ENCODE results near the gene GRM4. TPM values are rescaled to one million over a fixed set of nuclear protein-coding genes. Genes with fewer than 3 reads are reported as not detected.

GRM4 gene
- total and polyA plus RNA-seq, 10 of the 15 experiments (the other 5 are each of a cell fraction or from before 2014, with no cell fraction given) = 0.01 to 0.31 (median 0.05) TPM; not detected in 2

DNA sequence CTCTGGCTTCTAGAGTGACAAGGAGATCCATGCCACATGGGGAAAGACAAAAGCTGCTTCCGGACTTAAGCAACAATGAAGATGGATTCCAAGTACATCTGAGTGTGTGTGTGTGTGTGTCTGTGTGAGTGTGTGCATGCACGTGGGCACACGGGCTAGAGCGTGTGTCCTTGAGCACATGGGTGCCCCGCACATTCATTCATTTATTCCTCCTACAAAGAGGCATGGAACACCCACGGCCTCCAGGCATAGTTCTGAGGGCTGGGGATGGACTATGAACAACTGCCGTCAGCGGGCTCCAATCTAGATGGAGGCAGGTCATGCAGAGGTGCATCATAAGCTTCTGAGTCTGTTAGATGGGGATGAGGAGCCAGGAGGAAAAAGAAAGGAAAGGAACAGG is 49.1 kb downstream of the GRM4 start:
- TF ChIP-seq, protein P1, sequence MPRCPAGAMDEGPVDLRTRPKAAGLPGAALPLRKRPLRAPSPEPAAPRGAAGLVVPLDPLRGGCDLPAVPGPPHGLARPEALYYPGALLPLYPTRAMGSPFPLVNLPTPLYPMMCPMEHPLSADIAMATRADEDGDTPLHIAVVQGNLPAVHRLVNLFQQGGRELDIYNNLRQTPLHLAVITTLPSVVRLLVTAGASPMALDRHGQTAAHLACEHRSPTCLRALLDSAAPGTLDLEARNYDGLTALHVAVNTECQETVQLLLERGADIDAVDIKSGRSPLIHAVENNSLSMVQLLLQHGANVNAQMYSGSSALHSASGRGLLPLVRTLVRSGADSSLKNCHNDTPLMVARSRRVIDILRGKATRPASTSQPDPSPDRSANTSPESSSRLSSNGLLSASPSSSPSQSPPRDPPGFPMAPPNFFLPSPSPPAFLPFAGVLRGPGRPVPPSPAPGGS (IDR thresholded peaks at IDR 0.05; ENCODE audit: borderline replicate concordance, insufficient read depth, low read depth, low read length, poor library complexity, severe bottlenecking) = no peak
- no peak for TF ChIP-seq FOXM1 (IDR thresholded peaks at IDR 0.05; ENCODE audit: low read depth, low read length)
- no peak for TF ChIP-seq NBN (IDR thresholded peaks at IDR 0.05)
- no peak for TF ChIP-seq BHLHE40 (IDR thresholded peaks at IDR 0.05; ENCODE audit: borderline replicate concordance in 1 of 2, low read depth in 2 of 2, low read length in 1 of 2)
- peaks cover 2 to 11% of the 10 kb centered on the region in 2 experiments; a peak in 3 of 4 replicates for H3K27me3 ChIP-seq (replicated peaks in 1 of 2; ENCODE audit: control insufficient read depth in 2 of 2, insufficient read depth in 2 of 2, low read length in 1 of 2)
- H3K79me2 ChIP-seq (ENCODE audit: control insufficient read depth, insufficient read depth, low read length) = no peaks in the 10 kb centered on the region
- intact Hi-C loops (cut with micrococcal nuclease; ENCODE audit: unreplicated experiment) (no loop called here), in situ Hi-C loops (cut with MboI) (no loop called here)
- no peak overlapping the region for H3K4me3 ChIP-seq
- no peak overlapping the region for H2AFZ ChIP-seq (ENCODE audit: control insufficient read depth, low read depth, low read length)
- no peak for ATAC-seq
- no peaks in the 10 kb centered on the region for H3K9me3 ChIP-seq (replicated peaks; ENCODE audit: control insufficient read depth, insufficient read depth, low read length)
- no peaks in the 10 kb centered on the region for H3K4me1 ChIP-seq (ENCODE audit: control insufficient read depth, insufficient read depth, low read length)
- H3K9ac ChIP-seq (ENCODE audit: control insufficient read depth, insufficient read depth, low read length) = no peak overlapping the region
- no TSS peak for BruUV-seq (replicated peaks)
- H4K20me1 ChIP-seq (ENCODE audit: control insufficient read depth, insufficient read depth) = no peaks in the 10 kb centered on the region
- H3K36me3 ChIP-seq (ENCODE audit: control insufficient read depth in 2 of 2, insufficient read depth in 2 of 2, low read length in 1 of 2) = no peaks in the 10 kb centered on the region
- WGBS (ENCODE audit: insufficient coverage, insufficient replicate concordance, low lambda C conversion rate, missing lambda C conversion rate) = 4% methylated on average over 8 of the region's 8 CpGs
- no peak overlapping the region for H3K27ac ChIP-seq (ENCODE audit: control insufficient read depth, insufficient read depth)
- ChIA-PET SMC1A (ENCODE audit: uncharacterized antibody, unreplicated experiment) (no interaction called here), RAD21 (ENCODE audit: unreplicated experiment) (no interaction called here), POLR2A (no interaction called here), CTCF (no interaction called here)
- no peak for DNase-seq (ENCODE audit: low read depth, low spot score)
- H3K4me2 ChIP-seq (ENCODE audit: control insufficient read depth, insufficient read depth) = no peak overlapping the region
- no peak for FAIRE-seq

- no peak overlapping the region for H3K27ac ChIP-seq (ENCODE audit: control insufficient read depth, insufficient read depth)
- ChIA-PET RAD21 (ENCODE audit: unreplicated experiment) (no interaction called here), CTCF (no interaction called here), SMC1A (ENCODE audit: uncharacterized antibody, unreplicated experiment) (no interaction called here), POLR2A (no interaction called here)
- ATAC-seq = no peak
- no TSS peak for BruUV-seq (replicated peaks)
- no peaks in the 10 kb centered on the region for H3K9me3 ChIP-seq (replicated peaks; ENCODE audit: control insufficient read depth, insufficient read depth, low read length)
- H3K4me3 ChIP-seq = no peak overlapping the region
- H3K4me1 ChIP-seq (ENCODE audit: control insufficient read depth, insufficient read depth, low read length) = no peaks in the 10 kb centered on the region
- TF ChIP-seq PBX3 (IDR thresholded peaks at IDR 0.05; ENCODE audit: insufficient replicate concordance, low read depth, low read length) = no peak
- no peak for TF ChIP-seq ETV6 (conservative IDR thresholded peaks at IDR 0.05 in 1 of 2, IDR thresholded peaks at IDR 0.05 in 1 of 2; ENCODE audit: borderline replicate concordance in 1 of 2, low read depth in 1 of 2)
- no peak for TF ChIP-seq RB1 (IDR thresholded peaks at IDR 0.05; ENCODE audit: borderline replicate concordance)
- no peak for TF ChIP-seq HCFC1 (IDR thresholded peaks at IDR 0.05; ENCODE audit: low read length)
- no peak for TF ChIP-seq MTA2 (IDR thresholded peaks at IDR 0.05; ENCODE audit: low read depth)
- no peak for TF ChIP-seq ZNF622 (IDR thresholded peaks at IDR 0.05)
- no peak for TF ChIP-seq JUNB (IDR thresholded peaks at IDR 0.05)
- TF ChIP-seq SMARCA5 (IDR thresholded peaks at IDR 0.05) = no peak
- TF ChIP-seq ZNF217 (IDR thresholded peaks at IDR 0.05) = no peak
- no peak for TF ChIP-seq MXI1 (IDR thresholded peaks at IDR 0.05; ENCODE audit: low read depth, low read length)
- no peak for TF ChIP-seq BCL11A (IDR thresholded peaks at IDR 0.05; ENCODE audit: low read depth, low read length)
- TF ChIP-seq BMI1 (IDR thresholded peaks at IDR 0.05; ENCODE audit: borderline replicate concordance) = no peak
- no peak for TF ChIP-seq YBX1 (IDR thresholded peaks at IDR 0.05)
- TF ChIP-seq FOXM1 (IDR thresholded peaks at IDR 0.05; ENCODE audit: low read depth, low read length) = no peak
- TF ChIP-seq YY1 (IDR thresholded peaks at IDR 0.05; ENCODE audit: low read depth, low read length) = no peak
- TF ChIP-seq ZNF24 (IDR thresholded peaks at IDR 0.05) = no peak
- no peak overlapping the region for H2AFZ ChIP-seq (ENCODE audit: control insufficient read depth, low read depth, low read length)
- peaks cover 2 to 11% of the 10 kb centered on the region in 2 experiments; a peak in 3 of 4 replicates for H3K27me3 ChIP-seq (replicated peaks in 1 of 2; ENCODE audit: control insufficient read depth in 2 of 2, insufficient read depth in 2 of 2, low read length in 1 of 2)
- H3K9ac ChIP-seq (ENCODE audit: control insufficient read depth, insufficient read depth, low read length) = no peak overlapping the region
- H3K79me2 ChIP-seq (ENCODE audit: control insufficient read depth, insufficient read depth, low read length) = no peaks in the 10 kb centered on the region
- no peak overlapping the region for H3K4me2 ChIP-seq (ENCODE audit: control insufficient read depth, insufficient read depth)
- in situ Hi-C loops (cut with MboI) (no loop called here), intact Hi-C loops (cut with micrococcal nuclease; ENCODE audit: unreplicated experiment) (no loop called here)
- no peaks in the 10 kb centered on the region for H4K20me1 ChIP-seq (ENCODE audit: control insufficient read depth, insufficient read depth)
- H3K36me3 ChIP-seq (ENCODE audit: control insufficient read depth in 2 of 2, insufficient read depth in 2 of 2, low read length in 1 of 2) = no peaks in the 10 kb centered on the region
- no peak for DNase-seq (ENCODE audit: low read depth, low spot score)
- no peak for FAIRE-seq
- 9% methylated on average over 5 of the region's 5 CpGs for WGBS (ENCODE audit: insufficient coverage, insufficient replicate concordance, low lambda C conversion rate, missing lambda C conversion rate)
Measured at GRCh38 chr6:34096193-34096592, 49.7 kb downstream of the GRM4 start.

All from GM12878 (cell line).